ENCODE measurements around the gene RNF44.

GRCh38 chr5:176521286-176521685, 15.9 kb downstream of the RNF44 start:
- TF ChIP-seq CTCF (IDR thresholded peaks at IDR 0.05): no peak
- no peak for TF ChIP-seq REST (IDR thresholded peaks at IDR 0.05; ENCODE audit: insufficient read depth in 1 of 2, low read depth in 2 of 2, low read length in 1 of 2)
- no peak for TF ChIP-seq TCF7L2 (IDR thresholded peaks at IDR 0.05; ENCODE audit: low read depth, low read length)
- TF ChIP-seq POLR2AphosphoS5 (IDR thresholded peaks at IDR 0.05; ENCODE audit: low read depth, low read length): no peak
- no peak for TF ChIP-seq SIN3A (IDR thresholded peaks at IDR 0.05; ENCODE audit: borderline replicate concordance, insufficient read depth, low read depth, low read length)
